Measurements from ENCODE around the gene FOXJ3. TPM values are rescaled to one million over a fixed set of nuclear protein-coding genes. Genes with fewer than 3 reads are reported as not detected.

The FOXJ3 gene
- total and polyA plus RNA-seq, 10 donors, result 8.9 to 85.8 (median 57.3) TPM

- H3K9me3 ChIP-seq, result no peaks in the 10 kb centered on the region
- H3K36me3 ChIP-seq, result no peaks in the 10 kb centered on the region
- no peak for DNase-seq
- H3K4me3 ChIP-seq, result no peak overlapping the region
- 80 to 88% (median 87%) methylated on average over 5 of the region's 5 CpGs for WGBS, 5 donors
- TF ChIP-seq CTCF (IDR thresholded peaks at IDR 0.05 in 8 of 11, conservative IDR thresholded peaks at IDR 0.05 in 3 of 11) (no peak), POLR2AphosphoS5 (IDR thresholded peaks at IDR 0.05) (no peak), POLR2A (IDR thresholded peaks at IDR 0.05) (no peak)
- intact Hi-C loops (cut with DNase I; ENCODE audit: low total_unique reads), result no loop called here
- no peaks in the 10 kb centered on the region for H3K4me1 ChIP-seq
- no peak overlapping the region for H3K27ac ChIP-seq
- no peaks in the 10 kb centered on the region for H3K27me3 ChIP-seq (replicated peaks in 1 of 7)
These were observed 8.0 kb upstream of the FOXJ3 start for GRCh38 chr1:42343049-42343448.

DNA sequence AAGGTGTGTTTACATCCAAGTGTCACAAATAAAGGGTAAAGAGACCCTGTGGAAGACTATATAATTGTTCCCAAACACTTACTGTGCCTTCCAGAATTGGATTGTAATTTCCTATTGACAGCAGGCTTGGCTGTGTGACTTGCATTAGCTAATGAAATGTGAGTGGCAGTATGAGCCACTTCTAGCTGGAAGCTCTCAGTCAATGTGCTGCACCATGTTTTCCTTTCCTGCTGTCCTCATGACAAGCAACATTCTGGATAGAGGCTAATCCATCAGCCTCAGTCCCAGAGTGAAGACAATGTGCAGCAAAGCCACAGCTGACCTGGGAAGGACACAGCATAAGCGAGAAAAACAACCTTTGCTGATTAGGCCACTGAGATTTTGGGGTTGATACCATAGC lies 5.9 kb upstream of the FOXJ3 start:
- DNase-seq, result no peak
- Histone ChIP-seq H3K27ac (no peak overlapping the region), H3K36me3 (no peaks in the 10 kb centered on the region), H3K4me1 (peaks cover 3 to 13% (median 8%) of the 10 kb centered on the region in 6 donors), H3K4me3 (no peak overlapping the region), H3K9me3 (no peaks in the 10 kb centered on the region), H3K27me3 (replicated peaks in 1 of 7) (no peaks in the 10 kb centered on the region)
- intact Hi-C loops (cut with DNase I; ENCODE audit: low total_unique reads), result no loop called here
- no peak for TF ChIP-seq CTCF (IDR thresholded peaks at IDR 0.05 in 8 of 11, conservative IDR thresholded peaks at IDR 0.05 in 3 of 11)
- TF ChIP-seq POLR2AphosphoS5 (IDR thresholded peaks at IDR 0.05), result no peak
- TF ChIP-seq POLR2A (IDR thresholded peaks at IDR 0.05), result no peak
- 71 to 98% (median 88%) methylated on average over 1 of the region's 1 CpG for WGBS, 5 donors

DNA sequence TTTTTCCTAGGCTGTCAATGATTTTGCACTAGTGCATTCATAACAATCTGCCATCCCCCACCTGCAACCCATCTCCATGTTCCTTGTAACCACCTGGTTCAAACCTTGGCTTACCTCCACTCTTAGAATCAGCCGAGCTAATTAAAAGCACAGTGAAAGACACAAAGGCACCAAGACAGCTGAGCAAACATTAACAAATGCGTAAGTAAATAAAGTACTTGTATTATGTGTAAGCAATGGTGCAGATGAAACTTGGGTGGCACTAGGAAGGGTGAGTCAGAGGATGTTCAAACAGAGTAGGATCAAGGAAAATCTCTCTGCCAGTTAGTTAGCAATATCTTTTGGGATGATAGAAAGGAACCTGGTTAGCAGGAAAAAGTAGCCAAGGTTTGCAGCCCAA lies 5.1 kb upstream of the FOXJ3 start:
- TF ChIP-seq POLR2AphosphoS5 (IDR thresholded peaks at IDR 0.05), result no peak
- TF ChIP-seq CTCF (IDR thresholded peaks at IDR 0.05 in 8 of 11, conservative IDR thresholded peaks at IDR 0.05 in 3 of 11), result no peak
- no peak for TF ChIP-seq POLR2A (IDR thresholded peaks at IDR 0.05)
- Histone ChIP-seq H3K4me1 (peaks cover 4 to 17% (median 10%) of the 10 kb centered on the region in 6 donors), H3K9me3 (no peaks in the 10 kb centered on the region), H3K27ac (no peak overlapping the region), H3K36me3 (no peaks in the 10 kb centered on the region), H3K27me3 (replicated peaks in 1 of 7) (no peaks in the 10 kb centered on the region), H3K4me3 (no peak overlapping the region)
- whole genome bisulfite sequencing, 5 donors, result 81 to 88% (median 86%) methylated on average over 2 of the region's 2 CpGs
- intact Hi-C loops (cut with DNase I; ENCODE audit: low total_unique reads), result no loop called here
- no peak for DNase-seq

GRCh38 chr1:42336978-42337377 lies 1.9 kb upstream of the FOXJ3 start:
- H3K4me3 ChIP-seq, result no peak overlapping the region
- TF ChIP-seq POLR2AphosphoS5 (IDR thresholded peaks at IDR 0.05) (no peak), CTCF (IDR thresholded peaks at IDR 0.05 in 8 of 11, conservative IDR thresholded peaks at IDR 0.05 in 3 of 11) (no peak), POLR2A (IDR thresholded peaks at IDR 0.05) (no peak)
- H3K4me1 ChIP-seq, result peaks cover 22 to 43% (median 33%) of the 10 kb centered on the region in 6 donors
- no peak overlapping the region for H3K27ac ChIP-seq
- H3K36me3 ChIP-seq, result no peaks in the 10 kb centered on the region
- H3K9me3 ChIP-seq, result no peaks in the 10 kb centered on the region
- DNase-seq, result no peak
- WGBS, 5 donors, result 80 to 88% (median 81%) methylated on average over 6 of the region's 6 CpGs
- intact Hi-C loops (cut with DNase I; ENCODE audit: low total_unique reads), result loop anchor here (10.0 kb wide), 1 partner anchor 162 kb away; no protein-coding TSS in a partner anchor
- H3K27me3 ChIP-seq (replicated peaks in 1 of 7), result no peaks in the 10 kb centered on the region

Data from spleen (tissue), 11 donors.